HCT116 (cell line): Measurements from ENCODE around the gene HUS1. TPM values are rescaled to one million over a fixed set of nuclear protein-coding genes. Genes with fewer than 3 reads are reported as not detected.

Source experiments
- ATAC-seq: fragments of 200-7000 bp; cut with Tn5 transposase; 2 replicates; pipeline ENCODE4 v1.9.1; 2020; ENCODE audit warnings: mild to moderate bottlenecking, moderate library complexity
- BruUV-seq: library from RNA; stranded (reverse); fragments of 400-500 nt; replicated peaks from 2 replicates; lab custom pipeline; 2021; lab: Mats Ljungman, UMichigan
- CTCF ChIA-PET: fragments of 300-600 bp; sonication (Branson Sonifier 250); formaldehyde crosslinking; loops from one replicate; lab custom pipeline; 2021; ENCODE audit warnings: antibody characterized with exemption; lab: Charles Lee
- POLR2A ChIA-PET: fragments of 300-600, 350-600 bp; sonication (Branson Sonifier 250); formaldehyde crosslinking; loops from one replicate; lab custom pipeline; 2021; ENCODE audit warnings: antibody characterized with exemption; lab: Charles Lee
- RAD21 ChIA-PET, 2 experiments: fragments of 300-600 bp; sonication (Branson Sonifier 250); formaldehyde crosslinking; loops; one replicate each; lab custom pipeline; 2023; ENCODE audit warnings: low total read pairs in 2 of 2; ENCODE audit not compliant: uncharacterized antibody in 2 of 2, unreplicated experiment in 2 of 2, low non-redundant PET in 1 of 2; lab: Charles Lee
- DNase-seq: peaks from one replicate; pipeline ENCODE4 v3.0.0-alpha.2; 2010; ENCODE audit warnings: low read depth, low spot score
- H2AFZ ChIP-seq: fragments of 200-600 bp; shearing (Covaris generic), sonication (generic); 2 replicates; pipeline ENCODE4 v1.6.1; 2017; ENCODE audit warnings: low read depth, mixed run types, mixed read lengths, antibody characterized with exemption, low read length; ENCODE audit not compliant: poor library complexity, severe bottlenecking
- H3K27ac ChIP-seq: 2 replicates; pipeline ENCODE4 v1.5.1; 2012; ENCODE audit warnings: low read depth, low read length
- H3K27me3 ChIP-seq: fragments of 200-600 bp; sonication (generic); 2 replicates; pipeline ENCODE4 v1.6.1; 2016; ENCODE audit warnings: mixed run types, low read length, mixed read lengths; ENCODE audit not compliant: insufficient read depth
- H3K36me3 ChIP-seq, 2 experiments: fragments of 200-500 bp in 1 of 2; fragments of 200-600 bp in 1 of 2; sonication (Bioruptor generic) in 1 of 2; sonication (generic) in 1 of 2; 2 replicates each; pipeline versions ENCODE4 v1.5.1 to v1.6.1; 2014 to 2016; ENCODE audit warnings: low read length in 2 of 2, inconsistent platforms in 1 of 2, mixed read lengths in 1 of 2, mixed run types in 1 of 2; ENCODE audit not compliant: insufficient read depth in 2 of 2, control insufficient read depth in 1 of 2
- H3K4me1 ChIP-seq, 2 experiments: fragments of 200-600 bp in 1 of 2; sonication (generic) in 1 of 2; 2 replicates each; pipeline versions ENCODE4 v1.5.1 to v1.6.1; 2012 to 2017; ENCODE audit warnings: low read length in 2 of 2, inconsistent platforms in 1 of 2, mild to moderate bottlenecking in 1 of 2, mixed read lengths in 1 of 2, mixed run types in 1 of 2, moderate library complexity in 1 of 2; ENCODE audit not compliant: insufficient read depth in 2 of 2, control insufficient read depth in 1 of 2
- H3K4me2 ChIP-seq: fragments of 200-600 bp; sonication (generic); 2 replicates; pipeline ENCODE4 v1.6.1; 2017; ENCODE audit warnings: mixed run types, low read length, mixed read lengths
- H3K4me3 ChIP-seq, 2 experiments: fragments of 200-600 bp in 1 of 2; sonication (generic) in 1 of 2; replicated peaks in 1 of 2; 2 replicates each; pipeline ENCODE4 v1.5.1; 2011 to 2016; ENCODE audit warnings: low read length in 2 of 2, control low read depth in 1 of 2, low read depth in 1 of 2, mild to moderate bottlenecking in 1 of 2, mixed read lengths in 1 of 2, mixed run types in 1 of 2
- H3K79me2 ChIP-seq: fragments of 200-600 bp; sonication (generic); 2 replicates; pipeline ENCODE4 v1.6.1; 2017; ENCODE audit warnings: mild to moderate bottlenecking, mixed run types, low read length, moderate library complexity, mixed read lengths; ENCODE audit not compliant: insufficient read depth
- H3K9ac ChIP-seq: fragments of 200-600 bp; sonication (generic); 2 replicates; pipeline ENCODE4 v1.6.1; 2016; ENCODE audit warnings: low read length, mixed read lengths
- H3K9me2 ChIP-seq: fragments of 200-600 bp; sonication (generic), shearing (Covaris generic); 2 replicates; pipeline ENCODE4 v1.6.1; 2017; ENCODE audit warnings: mixed run types, mild to moderate bottlenecking, moderate library complexity; ENCODE audit not compliant: insufficient read depth
- H3K9me3 ChIP-seq, 2 experiments: fragments of 200-500 bp in 1 of 2; fragments of 200-600 bp in 1 of 2; sonication (Bioruptor generic) in 1 of 2; sonication (generic) in 1 of 2; 2 replicates each; pipeline ENCODE4 v1.6.1; 2014 to 2017; ENCODE audit warnings: low read length in 2 of 2, mixed read lengths in 2 of 2, inconsistent platforms in 1 of 2, low read depth in 1 of 2, mild to moderate bottlenecking in 1 of 2, mixed run types in 1 of 2, moderate library complexity in 1 of 2; ENCODE audit not compliant: control insufficient read depth in 1 of 2, insufficient read depth in 1 of 2
- H4K20me1 ChIP-seq: fragments of 200-600 bp; sonication (generic), shearing (Covaris generic); 2 replicates; pipeline ENCODE4 v1.6.1; 2017; ENCODE audit warnings: mixed run types, mild to moderate bottlenecking, moderate library complexity; ENCODE audit not compliant: insufficient read depth
- CEBPB ChIP-seq: IDR thresholded peaks from 2 replicates; pipeline ENCODE4 v1.6.1; 2012; ENCODE audit warnings: low read depth
- EGR1 ChIP-seq: IDR thresholded peaks from 2 replicates; pipeline ENCODE4 v1.6.1; 2012; ENCODE audit warnings: low read depth
- ELF1 ChIP-seq: IDR thresholded peaks from 2 replicates; pipeline ENCODE4 v1.6.1; 2012; ENCODE audit warnings: low read depth, borderline replicate concordance
- EZH2 ChIP-seq: fragments of 200-600 bp; sonication (generic); IDR thresholded peaks from 2 replicates; pipeline ENCODE4 v1.6.1; 2017; ENCODE audit warnings: antibody characterized with exemption, mixed run types
- EZH2phosphoT487 ChIP-seq: fragments of 200-600 bp; IDR thresholded peaks from 2 replicates; pipeline ENCODE4 v1.6.1; 2018; ENCODE audit warnings: antibody characterized with exemption, borderline replicate concordance
- JUND ChIP-seq: IDR thresholded peaks from 2 replicates; pipeline ENCODE4 v1.6.1; 2012
- POLR2A ChIP-seq: IDR thresholded peaks from 2 replicates; pipeline ENCODE4 v1.7.0; 2011; ENCODE audit warnings: borderline replicate concordance; ENCODE audit not compliant: insufficient read depth, insufficient read length; ENCODE audit errors: extremely low read depth
- POLR2AphosphoS5 ChIP-seq: IDR thresholded peaks from 2 replicates; pipeline ENCODE4 v1.6.1; 2011; ENCODE audit warnings: mild to moderate bottlenecking, low read depth, low read length, moderate library complexity
- RAD21 ChIP-seq: IDR thresholded peaks from 2 replicates; pipeline ENCODE4 v1.6.1; 2012; ENCODE audit warnings: low read depth, mild to moderate bottlenecking
- SIN3A ChIP-seq: IDR thresholded peaks from 2 replicates; pipeline ENCODE4 v1.6.1; 2012; ENCODE audit warnings: low read depth
- SP1 ChIP-seq: IDR thresholded peaks from 2 replicates; pipeline ENCODE4 v1.6.1; 2012; ENCODE audit warnings: low read depth
- SRF ChIP-seq: IDR thresholded peaks from 2 replicates; pipeline ENCODE4 v1.6.1; 2012; ENCODE audit warnings: low read depth
- TCF7L2 ChIP-seq: IDR thresholded peaks from 2 replicates; pipeline ENCODE4 v1.7.0; 2011; ENCODE audit warnings: borderline replicate concordance, inconsistent platforms; ENCODE audit not compliant: insufficient read depth, insufficient read length; ENCODE audit errors: extremely low read depth
- YY1 ChIP-seq: IDR thresholded peaks from 2 replicates; pipeline ENCODE4 v1.6.1; 2011; ENCODE audit warnings: low read length, low read depth, moderate library complexity, mild to moderate bottlenecking; ENCODE audit not compliant: insufficient replicate concordance; ENCODE audit errors: extremely low read depth
- ZNF274 ChIP-seq: fragments of 200-500 bp; sonication (Bioruptor generic); IDR thresholded peaks from 2 replicates; pipeline ENCODE4 v1.6.1; 2014; ENCODE audit warnings: mild to moderate bottlenecking, low read depth, low read length, inconsistent platforms
- intact Hi-C: fragments of 100-400 bp; cut with micrococcal nuclease; formaldehyde crosslinking; loops from 2 replicates; pipeline ENCODE4 v1.10.0; 2022
- total RNA-seq: library from RNA; stranded (reverse); gene quantifications from one replicate; pipeline ENCODE4 v1.2.1, GENCODE V29; 2021; ENCODE audit not compliant: unreplicated experiment
- TF ChIP-seq, protein P1 (sequence below): IDR thresholded peaks from 2 replicates; pipeline ENCODE4 v1.6.1; 2011; ENCODE audit warnings: mild to moderate bottlenecking, low read length, moderate library complexity; ENCODE audit not compliant: insufficient replicate concordance; ENCODE audit errors: extremely low read depth
- TF ChIP-seq, protein P2 (sequence below): IDR thresholded peaks from 2 replicates; pipeline ENCODE4 v1.6.1; 2012
- TF ChIP-seq, protein P3 (sequence below): IDR thresholded peaks from 2 replicates; pipeline ENCODE4 v1.6.1; 2012; ENCODE audit warnings: low read depth
- TF ChIP-seq, protein P4 (sequence below): IDR thresholded peaks from 2 replicates; pipeline ENCODE4 v1.6.1; 2012
- TF ChIP-seq, protein P5 (sequence below), 3 experiments: fragments of 200-600 bp in 1 of 3; sonication (generic) in 1 of 3; IDR thresholded peaks in 2 of 3; conservative IDR thresholded peaks in 1 of 3; 2 replicates each; pipeline ENCODE4 v1.5.1; 2012 to 2017; ENCODE audit warnings: low read depth in 2 of 3, low read length in 2 of 3, antibody characterized with exemption in 1 of 3, borderline replicate concordance in 1 of 3, control low read depth in 1 of 3, mild to moderate bottlenecking in 1 of 3, mixed read lengths in 1 of 3, mixed run types in 1 of 3, moderate library complexity in 1 of 3; ENCODE audit not compliant: insufficient read depth in 1 of 3

HUS1 gene
- total RNA-seq, 1 experiment from 2014 or later = 30.0 TPM

DNA sequence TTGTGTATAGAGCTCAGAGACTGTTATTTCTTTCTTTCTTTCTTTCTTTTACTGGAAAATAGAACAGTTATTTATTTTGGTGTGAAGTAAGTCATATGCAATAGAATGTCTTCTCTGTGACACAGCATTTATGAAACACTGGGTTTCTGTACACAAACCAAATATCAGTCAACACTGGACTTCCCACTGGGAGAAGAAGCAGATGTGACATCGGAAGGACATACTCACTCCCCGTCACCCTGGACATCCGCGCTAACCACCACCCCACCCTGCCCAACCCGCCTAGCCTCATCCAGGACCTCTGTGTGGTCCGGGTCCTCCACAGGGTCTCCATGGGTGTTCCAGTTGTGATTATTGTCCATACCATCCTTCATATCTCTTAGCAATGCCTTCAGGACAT is 27.5 kb upstream of the HUS1 start:
- Histone ChIP-seq H3K9ac (no peak overlapping the region), H3K4me2 (no peak overlapping the region), H2AFZ (no peak overlapping the region), H3K27me3 (no peaks in the 10 kb centered on the region), H3K27ac (no peak overlapping the region), H3K9me2 (no peaks in the 10 kb centered on the region), H3K79me2 (no peaks in the 10 kb centered on the region), H3K36me3 (no peaks in the 10 kb centered on the region), H4K20me1 (no peaks in the 10 kb centered on the region), H3K4me3 (no peak overlapping the region), H3K4me1 (no peaks in the 10 kb centered on the region), H3K9me3 (no peaks in the 10 kb centered on the region)
- TF ChIP-seq JUND (no peak), CEBPB (no peak), POLR2AphosphoS5 (no peak), YY1 (no peak), RAD21 (no peak), SIN3A (no peak), EZH2 (no peak), ELF1 (no peak), TCF7L2 (no peak), EZH2phosphoT487 (no peak), SP1 (no peak), ZNF274 (no peak), SRF (no peak), EGR1 (no peak), POLR2A (no peak)
- TF ChIP-seq, protein P1, sequence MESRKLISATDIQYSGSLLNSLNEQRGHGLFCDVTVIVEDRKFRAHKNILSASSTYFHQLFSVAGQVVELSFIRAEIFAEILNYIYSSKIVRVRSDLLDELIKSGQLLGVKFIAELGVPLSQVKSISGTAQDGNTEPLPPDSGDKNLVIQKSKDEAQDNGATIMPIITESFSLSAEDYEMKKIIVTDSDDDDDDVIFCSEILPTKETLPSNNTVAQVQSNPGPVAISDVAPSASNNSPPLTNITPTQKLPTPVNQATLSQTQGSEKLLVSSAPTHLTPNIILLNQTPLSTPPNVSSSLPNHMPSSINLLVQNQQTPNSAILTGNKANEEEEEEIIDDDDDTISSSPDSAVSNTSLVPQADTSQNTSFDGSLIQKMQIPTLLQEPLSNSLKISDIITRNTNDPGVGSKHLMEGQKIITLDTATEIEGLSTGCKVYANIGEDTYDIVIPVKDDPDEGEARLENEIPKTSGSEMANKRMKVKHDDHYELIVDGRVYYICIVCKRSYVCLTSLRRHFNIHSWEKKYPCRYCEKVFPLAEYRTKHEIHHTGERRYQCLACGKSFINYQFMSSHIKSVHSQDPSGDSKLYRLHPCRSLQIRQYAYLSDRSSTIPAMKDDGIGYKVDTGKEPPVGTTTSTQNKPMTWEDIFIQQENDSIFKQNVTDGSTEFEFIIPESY = no peak
- TF ChIP-seq, protein P2, sequence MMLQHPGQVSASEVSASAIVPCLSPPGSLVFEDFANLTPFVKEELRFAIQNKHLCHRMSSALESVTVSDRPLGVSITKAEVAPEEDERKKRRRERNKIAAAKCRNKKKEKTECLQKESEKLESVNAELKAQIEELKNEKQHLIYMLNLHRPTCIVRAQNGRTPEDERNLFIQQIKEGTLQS = no peak
- TF ChIP-seq, protein P3, sequence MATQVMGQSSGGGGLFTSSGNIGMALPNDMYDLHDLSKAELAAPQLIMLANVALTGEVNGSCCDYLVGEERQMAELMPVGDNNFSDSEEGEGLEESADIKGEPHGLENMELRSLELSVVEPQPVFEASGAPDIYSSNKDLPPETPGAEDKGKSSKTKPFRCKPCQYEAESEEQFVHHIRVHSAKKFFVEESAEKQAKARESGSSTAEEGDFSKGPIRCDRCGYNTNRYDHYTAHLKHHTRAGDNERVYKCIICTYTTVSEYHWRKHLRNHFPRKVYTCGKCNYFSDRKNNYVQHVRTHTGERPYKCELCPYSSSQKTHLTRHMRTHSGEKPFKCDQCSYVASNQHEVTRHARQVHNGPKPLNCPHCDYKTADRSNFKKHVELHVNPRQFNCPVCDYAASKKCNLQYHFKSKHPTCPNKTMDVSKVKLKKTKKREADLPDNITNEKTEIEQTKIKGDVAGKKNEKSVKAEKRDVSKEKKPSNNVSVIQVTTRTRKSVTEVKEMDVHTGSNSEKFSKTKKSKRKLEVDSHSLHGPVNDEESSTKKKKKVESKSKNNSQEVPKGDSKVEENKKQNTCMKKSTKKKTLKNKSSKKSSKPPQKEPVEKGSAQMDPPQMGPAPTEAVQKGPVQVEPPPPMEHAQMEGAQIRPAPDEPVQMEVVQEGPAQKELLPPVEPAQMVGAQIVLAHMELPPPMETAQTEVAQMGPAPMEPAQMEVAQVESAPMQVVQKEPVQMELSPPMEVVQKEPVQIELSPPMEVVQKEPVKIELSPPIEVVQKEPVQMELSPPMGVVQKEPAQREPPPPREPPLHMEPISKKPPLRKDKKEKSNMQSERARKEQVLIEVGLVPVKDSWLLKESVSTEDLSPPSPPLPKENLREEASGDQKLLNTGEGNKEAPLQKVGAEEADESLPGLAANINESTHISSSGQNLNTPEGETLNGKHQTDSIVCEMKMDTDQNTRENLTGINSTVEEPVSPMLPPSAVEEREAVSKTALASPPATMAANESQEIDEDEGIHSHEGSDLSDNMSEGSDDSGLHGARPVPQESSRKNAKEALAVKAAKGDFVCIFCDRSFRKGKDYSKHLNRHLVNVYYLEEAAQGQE = no peak
- TF ChIP-seq, protein P4, sequence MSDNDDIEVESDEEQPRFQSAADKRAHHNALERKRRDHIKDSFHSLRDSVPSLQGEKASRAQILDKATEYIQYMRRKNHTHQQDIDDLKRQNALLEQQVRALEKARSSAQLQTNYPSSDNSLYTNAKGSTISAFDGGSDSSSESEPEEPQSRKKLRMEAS = no peak
- TF ChIP-seq, protein P5, sequence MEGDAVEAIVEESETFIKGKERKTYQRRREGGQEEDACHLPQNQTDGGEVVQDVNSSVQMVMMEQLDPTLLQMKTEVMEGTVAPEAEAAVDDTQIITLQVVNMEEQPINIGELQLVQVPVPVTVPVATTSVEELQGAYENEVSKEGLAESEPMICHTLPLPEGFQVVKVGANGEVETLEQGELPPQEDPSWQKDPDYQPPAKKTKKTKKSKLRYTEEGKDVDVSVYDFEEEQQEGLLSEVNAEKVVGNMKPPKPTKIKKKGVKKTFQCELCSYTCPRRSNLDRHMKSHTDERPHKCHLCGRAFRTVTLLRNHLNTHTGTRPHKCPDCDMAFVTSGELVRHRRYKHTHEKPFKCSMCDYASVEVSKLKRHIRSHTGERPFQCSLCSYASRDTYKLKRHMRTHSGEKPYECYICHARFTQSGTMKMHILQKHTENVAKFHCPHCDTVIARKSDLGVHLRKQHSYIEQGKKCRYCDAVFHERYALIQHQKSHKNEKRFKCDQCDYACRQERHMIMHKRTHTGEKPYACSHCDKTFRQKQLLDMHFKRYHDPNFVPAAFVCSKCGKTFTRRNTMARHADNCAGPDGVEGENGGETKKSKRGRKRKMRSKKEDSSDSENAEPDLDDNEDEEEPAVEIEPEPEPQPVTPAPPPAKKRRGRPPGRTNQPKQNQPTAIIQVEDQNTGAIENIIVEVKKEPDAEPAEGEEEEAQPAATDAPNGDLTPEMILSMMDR (IDR thresholded peaks at IDR 0.05 in 2 of 3, conservative IDR thresholded peaks at IDR 0.05 in 1 of 3; ENCODE audit: borderline replicate concordance in 1 of 3, insufficient read depth in 1 of 3, low read depth in 2 of 3, low read length in 2 of 3) = no peak
- CTCF ChIA-PET = no interaction called here
- RAD21 ChIA-PET = no interaction called here
- DNase-seq = no peak
- no TSS peak for BruUV-seq
- POLR2A ChIA-PET = interaction anchor here (1.3 kb wide), 1 partner anchor 78 kb away, joined by 3 read pairs; no protein-coding TSS in a partner anchor
- no peak for ATAC-seq
- intact Hi-C loops = no loop called here
